HG03097 (cell line): ENCODE results near the gene ATF7IP.
"Not testable (repeated sequence)": the region's sequence is repeated elsewhere in the genome, so short reads cannot be mapped to it uniquely, and the experiment has no call there.

ENCODE experiments used
- ATAC-seq: cut with Tn5 transposase; IDR thresholded peaks from one replicate; pipeline ENCODE4 v1.9.1; 2021; ENCODE audit not compliant: unreplicated experiment, low FRiP score

The ATF7IP gene

GRCh38 chr12:14367040-14367661, 1.7 kb downstream of the ATF7IP start:
- ATAC-seq, result no peak

GRCh38 chr12:14369311-14369710, 3.8 kb downstream of the ATF7IP start:
- ATAC-seq, result no peak

GRCh38 chr12:14373217-14373616, 7.7 kb downstream of the ATF7IP start:
- ATAC-seq, result no peak

- no peak for ATAC-seq
Observed at GRCh38 chr12:14379508-14379907, 14.0 kb downstream of the ATF7IP start.

- peak; percentile 90 for ATAC-seq
Observed at GRCh38 chr12:14384783-14385638, 19.5 kb downstream of the ATF7IP start.

GRCh38 chr12:14387219-14387871, 21.9 kb downstream of the ATF7IP start:
- no peak for ATAC-seq

- no peak for ATAC-seq
Observed at GRCh38 chr12:14390449-14390848, 25.0 kb downstream of the ATF7IP start.

GRCh38 chr12:14390870-14391530, 25.5 kb downstream of the ATF7IP start:
- ATAC-seq, result no peak

GRCh38 chr12:14393751-14394150, 28.3 kb downstream of the ATF7IP start:
- ATAC-seq, result no peak

GRCh38 chr12:14394317-14395073, 29.0 kb downstream of the ATF7IP start:
- peak; percentile 47 for ATAC-seq

- ATAC-seq, result peak; percentile 41
Observed at GRCh38 chr12:14395074-14395778, 29.7 kb downstream of the ATF7IP start.

GRCh38 chr12:14396071-14396470, 30.6 kb downstream of the ATF7IP start:
- ATAC-seq, result peak; percentile 67

- ATAC-seq, result no peak
Observed at GRCh38 chr12:14399871-14400270, 34.4 kb downstream of the ATF7IP start.

- no peak for ATAC-seq
Observed at GRCh38 chr12:14400599-14400998, 35.1 kb downstream of the ATF7IP start.

- not testable (repeated sequence) for ATAC-seq
Observed at GRCh38 chr12:14401267-14401666, 35.8 kb downstream of the ATF7IP start.

- ATAC-seq, result no peak
Observed at GRCh38 chr12:14402697-14403096, 37.2 kb downstream of the ATF7IP start.

GRCh38 chr12:14403293-14403692, 37.8 kb downstream of the ATF7IP start:
- no peak for ATAC-seq

GRCh38 chr12:14403711-14404196, 38.3 kb downstream of the ATF7IP start:
- peak; percentile 42 for ATAC-seq

GRCh38 chr12:14405407-14405806, 39.9 kb downstream of the ATF7IP start:
- ATAC-seq, result not testable (repeated sequence)
